Anterior cingulate cortex (tissue), 58 donors: Measurements from ENCODE around the gene MAZ.
"Not testable (repeated sequence)": the region's sequence is repeated elsewhere in the genome, so short reads cannot be mapped to it uniquely, and the experiment has no call there.

Source experiments
- DNase-seq, 58 donors: peaks; one replicate each; lab custom pipeline; 2025; lab: John Stamatoyannopoulos, UW

Gene MAZ

GRCh38 chr16:29806099-29806579, at the start of gene MAZ:
TSS of gene MAZ (plus strand) at chr16:29806529. CDS start at chr16:29806702, 173 bp downstream.
- DNase-seq, result peak in 8 of 58 donors; percentile 74 to 92 (median 76)

- no peak for DNase-seq
Observed at GRCh38 chr16:29756654-29757053, 49.7 kb upstream of the MAZ start.

- not testable (repeated sequence) for DNase-seq
Observed at GRCh38 chr16:29757086-29757485, 49.2 kb upstream of the MAZ start.

GRCh38 chr16:29757950-29758466, 48.3 kb upstream of the MAZ start:
- DNase-seq, result no peak

- DNase-seq, result no peak
Observed at GRCh38 chr16:29760567-29761279, 45.6 kb upstream of the MAZ start.

GRCh38 chr16:29761280-29761651, 45.1 kb upstream of the MAZ start:
- not testable (repeated sequence) for DNase-seq

- DNase-seq, result peak in 4 of 58 donors; percentile 2 to 13 (median 6)
Observed at GRCh38 chr16:29761882-29762281, 44.4 kb upstream of the MAZ start.

GRCh38 chr16:29763326-29763725, 43.0 kb upstream of the MAZ start:
- peak in 7 of 58 donors; percentile 5 to 55 (median 7) for DNase-seq

- no peak for DNase-seq
Observed at GRCh38 chr16:29765167-29766032, 40.9 kb upstream of the MAZ start.

GRCh38 chr16:29766571-29766970, 39.8 kb upstream of the MAZ start:
- DNase-seq, result no peak

- DNase-seq, result no peak
Observed at GRCh38 chr16:29767062-29767461, 39.3 kb upstream of the MAZ start.

- DNase-seq, result no peak
Observed at GRCh38 chr16:29769507-29769906, 36.8 kb upstream of the MAZ start.

GRCh38 chr16:29770250-29770929, 35.9 kb upstream of the MAZ start:
- DNase-seq, result no peak

GRCh38 chr16:29772330-29772729, 34.0 kb upstream of the MAZ start:
- not testable (repeated sequence) for DNase-seq

GRCh38 chr16:29774730-29775129, 31.6 kb upstream of the MAZ start:
- DNase-seq, result no peak

GRCh38 chr16:29775742-29776408, 30.5 kb upstream of the MAZ start:
- DNase-seq, result no peak

GRCh38 chr16:29777576-29778350, 28.6 kb upstream of the MAZ start, which contains the start of gene ZG16:
TSS of gene ZG16 (plus strand) at chr16:29778256. CDS start at chr16:29779267, 1,011 bp downstream.
- no peak for DNase-seq

- no peak for DNase-seq
Observed at GRCh38 chr16:29779474-29779873, 26.9 kb upstream of the MAZ start.
